Adrenal gland (tissue), 12 donors: ENCODE results near the gene PTCSC3. TPM values are rescaled to one million over a fixed set of nuclear protein-coding genes. Genes with fewer than 3 reads are reported as not detected.

ENCODE experiments used
- DNase-seq, 7 donors: peaks; one replicate each; pipeline ENCODE4 v3.0.0-alpha.2; 2019 to 2020
- H3K27ac ChIP-seq, 5 donors: fragments of 200-600 bp; sonication (generic) in 4 of 5; 1 replicate in 3 of 5; 2 replicates in 2 of 5; pipeline versions ENCODE4 v1.5.1 to v1.8.0; 2016 to 2020; ENCODE audit warnings: mild to moderate bottlenecking in 1 of 5
- H3K27me3 ChIP-seq: fragments of 200-600 bp; 2 replicates; pipeline ENCODE4 v1.8.0; 2021
- H3K36me3 ChIP-seq, 2 donors: fragments of 200-600 bp; replicated peaks in 1 of 2; 1 replicate in 1 of 2; 2 replicates in 1 of 2; pipeline versions ENCODE4 v1.5.1 to v1.8.0; 2018 to 2022
- H3K4me1 ChIP-seq, 2 donors: fragments of 200-600 bp; replicated peaks in 1 of 2; 1 replicate in 1 of 2; 2 replicates in 1 of 2; pipeline versions ENCODE4 v1.5.1 to v1.8.0; 2018 to 2021
- H3K4me3 ChIP-seq, 4 donors: fragments of 200-600 bp; sonication (generic) in 3 of 4; one replicate each; pipeline ENCODE4 v1.5.1; 2016 to 2018
- H3K9me3 ChIP-seq, 3 donors: fragments of 200-600 bp; sonication (generic) in 1 of 3; replicated peaks in 1 of 3; 1 replicate in 2 of 3; 2 replicates in 1 of 3; pipeline versions ENCODE4 v1.5.1 to v1.8.0; 2016 to 2021
- POLR2A ChIP-seq, 2 donors: fragments of 450-650 bp; IDR thresholded peaks; one replicate each; pipeline ENCODE4 v1.6.1; 2017; ENCODE audit warnings: antibody characterized with exemption in 2 of 2, mild to moderate bottlenecking in 2 of 2, moderate library complexity in 1 of 2
- WGBS, 4 donors: extraction: QIAGEN DNeasy Blood & Tissue Kit in 2 of 4; methylation state at CpG; one replicate each; pipeline versions ENCODE4 v1.1.5 to v1.1.7; 2013 to 2017; 5-methylcytosine and 5-hydroxymethylcytosine counted together
- intact Hi-C, 2 donors: fragments of 100-400 bp; cut with DNase I; formaldehyde crosslinking; loops; one replicate each; pipeline versions ENCODE4 v1.14.1 to v1.15.0; 2022 to 2023
- polyA plus RNA-seq, 3 donors: library from polyadenylated mRNA; stranded (reverse); fragments of 200-250 nt in 2 of 3; fragments of 350-450 nt in 1 of 3; fragmentation: Illumina TruSeq in 1 of 3; extraction: RNeasy Lipid Tissue Mini Kit (QIAGEN cat#74804) in 1 of 3; gene quantifications; one replicate each; pipeline ENCODE4 v1.2.3, GENCODE V29; 2013 to 2014
- total RNA-seq, 9 donors: library from RNA; depleted of rRNA in 4 of 9; stranded (reverse); fragments of >200 nt in 4 of 9; fragments of 120-200 nt in 1 of 9; fragmentation: NEBNext Ultra II Directional in 1 of 9; extraction: Animal tissue kit (Norgen Biotek cat#: 25700) in 1 of 9; gene quantifications; one replicate each; pipeline versions ENCODE4 v1.1.0 to v1.2.4, GENCODE V29; 2013 to 2023
- TF ChIP-seq, protein P1 (sequence below), 6 experiments: fragments of 450-650 bp in 4 of 6; fragments of 200-600 bp in 2 of 6; sonication (generic) in 1 of 6; IDR thresholded peaks; 1 replicate in 5 of 6; 2 replicates in 1 of 6; pipeline versions ENCODE4 v1.5.1 to v1.8.0; 2016 to 2021; ENCODE audit warnings: antibody characterized with exemption in 6 of 6, mild to moderate bottlenecking in 2 of 6, moderate library complexity in 1 of 6
- donor health status: healthy with polysubstance abuse.
- donor health status: Bipolar disorder and iron deficiency.
- donor health status: DM: yes; HTN: yes; CAD: no.
- donor health status: DM: no; HTN: no; CAD: no.
- donor health status: DM: no; HTN: no; CAD: no.
- donor health status: DM: yes; HTN: yes; CAD: no.

Gene PTCSC3
- total and polyA plus RNA-seq, 12 donors, result not detected

DNA sequence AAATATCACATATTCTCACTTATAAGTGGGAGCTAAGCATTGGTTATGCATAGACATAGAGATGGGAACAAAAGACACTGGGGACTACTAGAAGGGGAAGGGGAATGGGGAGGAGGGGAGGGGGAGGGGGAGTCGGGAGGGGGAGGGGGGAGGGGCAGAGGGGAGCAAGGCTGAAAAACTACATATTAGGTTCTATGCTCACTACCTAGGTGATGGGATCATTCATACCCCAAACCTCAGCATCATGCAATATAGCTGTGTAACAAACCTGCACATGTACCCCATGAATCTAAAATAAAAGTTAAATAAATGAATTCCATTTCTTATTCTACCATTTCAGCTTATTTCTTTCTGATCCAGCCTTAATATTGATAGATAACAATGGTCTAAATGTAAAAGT, 21.9 kb upstream of the PTCSC3 start:
- no peaks in the 10 kb centered on the region for H3K4me1 ChIP-seq
- intact Hi-C loops, result no loop called here
- no peak overlapping the region for H3K27ac ChIP-seq
- no peak for DNase-seq
- H3K4me3 ChIP-seq, result no peak overlapping the region
- TF ChIP-seq, protein P1, sequence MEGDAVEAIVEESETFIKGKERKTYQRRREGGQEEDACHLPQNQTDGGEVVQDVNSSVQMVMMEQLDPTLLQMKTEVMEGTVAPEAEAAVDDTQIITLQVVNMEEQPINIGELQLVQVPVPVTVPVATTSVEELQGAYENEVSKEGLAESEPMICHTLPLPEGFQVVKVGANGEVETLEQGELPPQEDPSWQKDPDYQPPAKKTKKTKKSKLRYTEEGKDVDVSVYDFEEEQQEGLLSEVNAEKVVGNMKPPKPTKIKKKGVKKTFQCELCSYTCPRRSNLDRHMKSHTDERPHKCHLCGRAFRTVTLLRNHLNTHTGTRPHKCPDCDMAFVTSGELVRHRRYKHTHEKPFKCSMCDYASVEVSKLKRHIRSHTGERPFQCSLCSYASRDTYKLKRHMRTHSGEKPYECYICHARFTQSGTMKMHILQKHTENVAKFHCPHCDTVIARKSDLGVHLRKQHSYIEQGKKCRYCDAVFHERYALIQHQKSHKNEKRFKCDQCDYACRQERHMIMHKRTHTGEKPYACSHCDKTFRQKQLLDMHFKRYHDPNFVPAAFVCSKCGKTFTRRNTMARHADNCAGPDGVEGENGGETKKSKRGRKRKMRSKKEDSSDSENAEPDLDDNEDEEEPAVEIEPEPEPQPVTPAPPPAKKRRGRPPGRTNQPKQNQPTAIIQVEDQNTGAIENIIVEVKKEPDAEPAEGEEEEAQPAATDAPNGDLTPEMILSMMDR (IDR thresholded peaks at IDR 0.05), result no peak
- TF ChIP-seq POLR2A (IDR thresholded peaks at IDR 0.05), result no peak
- H3K27me3 ChIP-seq, result no peaks in the 10 kb centered on the region
- H3K36me3 ChIP-seq, result no peaks in the 10 kb centered on the region
- 13 to 14% methylated on average over 1 of the region's 1 CpG; no CpG with 5 or more reads in 2 of the 4 donors for WGBS, 4 donors
- H3K9me3 ChIP-seq, result no peaks in the 10 kb centered on the region

DNA sequence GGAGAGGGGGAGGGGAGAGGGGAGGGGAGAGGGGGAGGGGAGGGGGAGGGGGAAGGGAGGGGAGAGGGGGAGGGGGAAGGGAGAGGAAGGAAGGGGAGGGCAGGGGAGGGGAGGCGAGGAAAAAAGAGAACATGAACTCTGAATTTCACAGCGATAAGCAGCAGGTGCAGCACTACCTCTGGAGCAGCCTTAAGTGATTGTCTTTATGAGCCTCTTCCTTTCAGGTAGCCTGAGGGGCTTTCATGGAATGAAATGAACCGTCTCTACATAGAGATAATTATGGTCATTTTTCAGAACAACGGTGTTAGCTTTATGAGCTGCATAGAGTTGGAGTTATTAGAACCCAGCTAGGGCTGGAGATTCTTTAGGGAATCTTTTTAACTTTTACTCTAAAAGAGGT, 18.1 kb upstream of the PTCSC3 start:
- intact Hi-C loops, result no loop called here
- Histone ChIP-seq H3K36me3 (no peaks in the 10 kb centered on the region), H3K4me1 (no peaks in the 10 kb centered on the region), H3K4me3 (no peak overlapping the region), H3K27ac (no peak overlapping the region), H3K27me3 (no peaks in the 10 kb centered on the region), H3K9me3 (no peaks in the 10 kb centered on the region)
- DNase-seq, result no peak
- no peak for TF ChIP-seq POLR2A (IDR thresholded peaks at IDR 0.05)
- TF ChIP-seq, protein P1 (IDR thresholded peaks at IDR 0.05), result no peak
- 79 to 86% (median 84%) methylated on average over 4 of the region's 4 CpGs for WGBS, 4 donors

DNA sequence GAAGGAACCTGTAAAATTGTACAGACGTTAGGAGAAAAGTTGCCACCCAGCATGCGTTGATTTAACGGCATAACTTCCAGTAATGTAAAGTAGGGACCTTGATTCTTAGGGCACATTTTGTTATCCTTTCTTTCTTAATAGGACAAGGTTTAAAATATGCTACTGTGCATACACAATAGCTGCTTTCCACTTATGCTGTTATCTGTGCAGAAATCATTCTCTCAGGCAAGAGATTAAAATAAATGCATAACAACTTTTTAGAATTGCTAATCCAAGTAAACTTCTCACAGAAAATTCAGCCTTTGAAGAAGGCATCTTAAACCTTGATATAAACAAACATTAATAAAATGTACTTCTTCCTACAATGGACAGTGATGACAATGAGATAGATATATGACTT, 16.0 kb upstream of the PTCSC3 start:
- Histone ChIP-seq H3K4me1 (no peaks in the 10 kb centered on the region), H3K9me3 (no peaks in the 10 kb centered on the region), H3K4me3 (no peak overlapping the region), H3K36me3 (no peaks in the 10 kb centered on the region), H3K27me3 (no peaks in the 10 kb centered on the region), H3K27ac (no peak overlapping the region)
- DNase-seq, result no peak
- TF ChIP-seq, protein P1 (IDR thresholded peaks at IDR 0.05), result no peak
- no peak for TF ChIP-seq POLR2A (IDR thresholded peaks at IDR 0.05)
- intact Hi-C loops, result no loop called here
- 37 to 54% (median 51%) methylated on average over 3 of the region's 3 CpGs for WGBS, 4 donors

GRCh38 chr14:36183402-36183801, 6.9 kb upstream of the PTCSC3 start:
- no peaks in the 10 kb centered on the region for H3K9me3 ChIP-seq
- no peak overlapping the region for H3K4me3 ChIP-seq
- H3K4me1 ChIP-seq, result no peaks in the 10 kb centered on the region
- no peak overlapping the region for H3K27ac ChIP-seq
- H3K36me3 ChIP-seq, result no peaks in the 10 kb centered on the region
- WGBS, 4 donors, result 76 to 85% (median 80%) methylated on average over 3 of the region's 3 CpGs
- intact Hi-C loops, result no loop called here
- H3K27me3 ChIP-seq, result no peaks in the 10 kb centered on the region
- TF ChIP-seq, protein P1 (IDR thresholded peaks at IDR 0.05), result no peak
- TF ChIP-seq POLR2A (IDR thresholded peaks at IDR 0.05), result no peak
- no peak for DNase-seq
